SKM-1 treated with dmso at 0.1 percent for 144 hours (cell line): ENCODE data around the gene DCUN1D3.
A peak's percentile ranks its signal among the peaks of the same experiment; 100 is the strongest.
"Not testable (repeated sequence)": the region's sequence is repeated elsewhere in the genome, so short reads cannot be mapped to it uniquely, and the experiment has no call there.

Experiments used
- DNase-seq: peaks from one replicate; lab custom pipeline; 2025; ENCODE audit not compliant: unreplicated experiment; lab: John Stamatoyannopoulos, UW

DCUN1D3 gene, protein sequence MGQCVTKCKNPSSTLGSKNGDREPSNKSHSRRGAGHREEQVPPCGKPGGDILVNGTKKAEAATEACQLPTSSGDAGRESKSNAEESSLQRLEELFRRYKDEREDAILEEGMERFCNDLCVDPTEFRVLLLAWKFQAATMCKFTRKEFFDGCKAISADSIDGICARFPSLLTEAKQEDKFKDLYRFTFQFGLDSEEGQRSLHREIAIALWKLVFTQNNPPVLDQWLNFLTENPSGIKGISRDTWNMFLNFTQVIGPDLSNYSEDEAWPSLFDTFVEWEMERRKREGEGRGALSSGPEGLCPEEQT

DNA sequence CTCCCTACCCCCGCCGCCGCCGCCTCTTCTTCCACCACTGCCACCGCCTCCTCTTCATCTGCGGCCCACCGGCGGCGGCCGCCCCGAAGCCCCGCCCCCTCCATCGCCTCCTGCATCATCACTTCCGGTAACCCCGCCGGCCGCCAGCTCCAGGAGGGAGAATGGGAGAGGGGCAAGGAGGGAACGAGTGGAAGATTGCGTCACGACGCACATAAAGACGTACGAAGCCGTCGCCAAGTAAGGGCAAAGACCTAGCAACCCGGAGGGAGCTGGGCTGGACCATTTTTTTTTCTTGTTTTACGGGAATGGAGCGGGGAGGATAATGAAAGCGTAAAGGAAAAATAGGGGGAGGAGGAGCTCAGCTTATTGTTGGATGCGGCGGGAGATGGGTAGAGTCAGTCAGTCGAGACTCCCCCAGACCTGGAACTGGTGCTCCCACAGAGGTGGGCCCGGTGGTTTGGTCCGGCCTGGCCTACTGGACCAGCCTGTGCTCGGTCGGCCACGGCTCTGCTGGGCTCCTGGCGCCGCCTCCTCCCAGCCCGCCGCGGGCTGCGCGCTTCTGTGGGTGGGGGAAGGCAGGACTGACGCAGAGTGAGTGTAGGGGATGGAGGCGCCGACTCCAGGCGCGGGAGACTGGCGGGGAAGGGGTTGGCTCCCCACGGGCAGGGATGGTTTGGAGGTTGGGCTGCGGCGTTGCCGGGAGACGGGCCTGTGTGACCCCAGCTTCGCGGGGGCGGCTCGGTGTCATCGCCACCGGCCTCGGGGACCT lies at the start of gene DCUN1D3, which contains the start of gene LYRM1:
TSS of gene DCUN1D3 (minus strand) at position 60 of the 769 bp plus-strand sequence. CDS start 37,820 bp downstream, outside the sequence.
TSS of gene LYRM1 (plus strand) at position 473 of the 769 bp plus-strand sequence. CDS start 14,785 bp downstream, outside the sequence.
- DNase-seq = peak; percentile 94

DNA sequence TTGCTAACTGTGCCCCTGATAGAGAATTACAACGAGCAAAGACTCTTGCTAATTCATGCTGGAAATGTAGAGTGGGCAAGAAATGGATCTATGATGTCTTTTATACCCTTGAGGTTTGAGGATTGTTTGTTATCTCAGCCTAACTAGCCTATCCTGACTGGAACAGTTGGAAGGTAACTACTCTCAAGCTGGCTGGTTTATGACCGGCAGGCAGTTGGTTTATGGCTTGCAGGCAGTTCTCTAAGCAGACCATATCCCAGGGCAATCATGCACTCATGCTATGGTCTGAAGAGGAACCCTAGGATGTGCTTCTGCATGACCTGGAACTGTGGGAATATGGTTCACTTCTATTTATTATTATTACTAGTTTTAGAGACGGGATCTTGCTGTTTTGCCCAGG lies 49.5 kb upstream of the DCUN1D3 start:
- DNase-seq = no peak

DNA sequence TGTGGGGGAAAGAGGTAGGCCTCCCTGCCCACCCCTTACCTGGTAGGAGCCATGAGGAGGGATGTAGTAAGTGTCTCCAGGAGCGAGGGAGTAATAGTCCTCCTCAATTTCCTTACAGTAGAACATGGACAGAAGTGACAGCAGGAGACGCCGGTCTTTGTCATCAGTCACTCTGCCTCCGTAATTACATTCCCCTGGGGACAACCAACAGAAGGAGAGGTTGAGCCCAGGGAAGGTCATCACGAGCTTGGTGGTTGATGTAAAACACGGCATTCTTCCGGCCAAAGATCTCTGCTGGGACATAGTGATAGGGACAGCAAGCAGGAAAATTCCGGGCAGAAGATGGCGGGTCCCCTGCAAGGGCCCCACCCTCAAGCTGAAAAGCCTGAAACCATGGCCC lies 48.3 kb upstream of the DCUN1D3 start:
- DNase-seq = no peak

DNA sequence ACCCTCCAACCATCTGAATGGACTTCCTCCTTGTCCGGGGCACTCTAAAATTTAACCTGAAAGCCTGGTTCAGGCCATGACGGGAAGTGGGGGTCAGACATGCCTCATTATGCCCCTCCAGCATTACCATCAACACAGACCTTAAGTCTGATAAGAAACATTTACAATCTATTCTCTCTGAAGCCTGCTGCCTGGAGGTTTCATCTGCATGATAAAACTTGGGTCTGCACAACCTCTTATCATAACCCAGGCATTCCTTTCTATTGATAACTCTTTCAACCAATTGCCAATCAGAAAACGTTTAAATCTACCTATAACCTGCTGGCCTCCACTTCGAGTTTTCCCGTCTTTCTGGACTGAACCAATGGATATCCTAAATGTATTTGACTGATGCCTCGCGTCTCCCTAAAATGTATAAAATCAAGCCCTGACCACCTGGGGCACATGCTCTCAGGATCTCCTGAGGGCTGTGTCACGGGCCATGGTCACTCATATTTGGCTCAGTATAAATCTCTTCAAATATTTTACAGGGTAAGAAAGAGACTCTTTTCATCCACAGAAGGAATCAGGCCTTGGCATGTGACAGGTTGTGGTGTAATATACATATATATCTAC lies 46.0 kb upstream of the DCUN1D3 start:
- no peak for DNase-seq

DNA sequence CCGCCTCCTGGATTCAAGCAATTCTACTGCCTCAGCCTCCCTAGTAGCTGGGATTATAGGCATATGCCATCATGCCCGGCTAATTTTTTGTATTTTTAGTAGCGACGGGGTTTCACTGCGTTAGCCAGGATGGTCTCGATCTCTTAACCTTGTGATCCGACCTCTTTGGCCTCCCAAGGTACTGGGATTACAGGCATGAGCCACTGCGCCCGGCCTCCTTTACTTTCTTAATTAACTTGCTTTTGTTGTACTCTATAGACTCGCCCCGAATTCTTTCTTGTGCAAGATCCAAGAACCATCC lies 45.4 kb upstream of the DCUN1D3 start:
- not testable (repeated sequence) for DNase-seq

DNA sequence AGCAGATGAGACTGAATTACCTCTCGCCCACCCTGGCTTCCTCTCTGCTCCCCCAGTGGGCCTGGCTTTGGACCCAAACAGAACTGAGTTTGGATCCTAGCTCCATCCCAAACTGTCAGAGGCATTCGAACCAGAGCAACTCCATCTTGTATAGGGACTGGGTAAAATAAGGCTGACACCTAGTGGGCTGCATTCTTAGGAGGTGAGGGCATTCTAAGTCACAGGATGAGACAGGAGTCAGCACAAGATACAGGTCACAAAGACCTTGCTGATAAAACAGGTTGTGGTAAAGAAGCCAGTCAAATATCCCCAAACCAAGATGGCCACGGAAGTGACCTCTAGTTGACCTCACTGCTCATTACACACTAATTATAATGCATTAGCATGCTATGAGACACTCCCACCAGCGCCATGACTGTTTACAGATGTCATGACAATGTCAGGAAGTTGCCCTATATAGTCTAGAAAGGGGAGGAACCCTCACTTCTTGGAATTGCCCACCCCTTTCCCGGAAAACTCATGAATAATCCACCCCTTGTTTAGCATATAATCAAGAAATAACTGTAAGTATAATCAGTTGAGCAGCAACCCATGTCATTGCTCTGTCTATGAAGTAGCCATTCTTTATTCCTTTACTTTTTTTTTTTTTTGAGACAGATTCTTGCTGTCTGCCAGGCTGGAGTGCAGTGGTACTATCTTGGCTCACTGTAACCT lies 44.9 kb upstream of the DCUN1D3 start:
- no peak for DNase-seq

DNA sequence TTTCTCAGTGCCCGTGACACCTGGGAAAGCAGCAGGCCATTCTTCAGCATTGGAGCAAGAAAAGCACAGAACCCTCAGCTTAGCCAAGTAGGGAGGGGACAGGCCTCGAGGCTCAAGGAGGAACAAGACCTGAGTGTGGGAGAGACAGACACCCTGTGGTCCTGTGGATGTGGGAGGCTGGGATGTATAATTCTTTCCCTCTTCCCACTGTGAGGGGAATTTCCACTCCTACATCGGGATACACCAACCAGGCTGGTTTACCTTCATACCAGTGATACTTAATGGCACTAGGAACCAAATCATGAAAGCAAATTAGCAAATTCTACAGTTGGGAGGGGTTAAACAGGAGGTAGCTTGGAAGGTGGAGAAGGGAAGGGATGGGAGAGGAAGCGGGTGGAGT lies 42.1 kb upstream of the DCUN1D3 start:
- no peak for DNase-seq

DNA sequence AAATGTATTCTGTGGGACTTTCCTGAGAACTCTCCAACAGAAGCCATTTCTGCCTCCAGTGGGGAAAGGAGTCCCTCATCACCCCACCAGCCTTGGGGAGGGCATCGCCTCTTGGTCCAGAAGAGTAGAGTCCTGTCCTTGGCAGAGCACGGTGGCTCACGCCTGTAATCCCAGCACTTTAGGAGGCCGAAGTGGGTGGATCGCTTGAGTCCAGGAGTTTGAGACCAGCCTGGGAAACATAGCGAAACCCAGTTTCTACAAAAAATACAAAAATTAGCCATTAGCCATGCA lies 41.4 kb upstream of the DCUN1D3 start:
- no peak for DNase-seq

DNA sequence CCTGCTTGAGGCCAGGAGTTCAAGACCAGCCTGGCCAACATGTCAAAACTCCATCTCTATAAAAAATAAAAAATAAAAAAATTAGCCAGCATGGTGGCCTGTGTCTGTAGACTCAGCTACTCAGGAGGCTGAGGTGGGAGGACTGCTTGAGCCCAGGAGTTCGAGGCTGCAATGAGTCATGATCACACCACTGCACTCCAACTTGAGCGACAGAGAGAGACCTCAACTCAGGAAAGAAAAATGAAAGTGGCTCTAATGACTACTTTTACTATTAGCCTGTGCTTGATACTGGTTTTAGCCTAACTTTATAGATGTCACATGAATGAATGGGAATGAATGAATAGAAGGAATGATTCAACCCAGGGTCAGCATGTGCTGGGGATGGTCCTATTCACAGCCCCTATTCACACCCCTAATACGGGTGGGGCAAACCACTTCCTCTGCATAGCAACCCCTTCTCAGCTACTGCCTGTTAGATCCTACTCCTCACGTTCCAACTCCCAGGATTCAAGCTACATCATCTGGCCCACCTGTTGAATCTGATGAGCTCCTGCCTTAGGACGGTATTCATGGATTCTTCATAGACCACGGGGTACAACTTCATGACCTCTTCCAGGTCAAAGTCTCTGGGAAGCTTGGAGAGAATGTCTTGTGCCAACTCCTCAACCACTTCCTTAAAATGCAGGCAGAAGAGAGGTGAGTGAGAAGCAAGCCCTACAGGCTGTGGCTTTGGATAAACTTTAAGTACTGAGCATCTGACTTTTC lies 40.9 kb upstream of the DCUN1D3 start:
- peak; percentile 68 for DNase-seq

DNA sequence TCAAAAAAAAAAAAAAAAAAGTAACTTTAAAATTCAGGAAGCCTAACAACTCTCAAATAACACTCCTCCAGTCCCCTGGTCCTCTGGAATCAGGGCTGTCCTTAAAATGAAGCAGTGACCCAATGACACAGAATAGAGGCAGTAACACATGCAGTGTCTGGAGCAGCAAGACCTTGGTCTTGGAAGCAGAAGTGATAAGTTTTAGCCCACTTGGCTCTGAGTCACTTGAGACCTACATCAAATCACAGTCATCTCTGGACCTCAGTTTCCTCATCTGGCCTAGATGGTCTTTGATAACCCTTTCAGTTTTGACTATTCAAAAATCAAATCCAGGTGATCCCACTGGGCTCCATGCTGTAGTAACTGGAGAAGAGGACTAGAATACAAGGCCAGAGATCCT lies 39.5 kb upstream of the DCUN1D3 start:
- no peak for DNase-seq

DNA sequence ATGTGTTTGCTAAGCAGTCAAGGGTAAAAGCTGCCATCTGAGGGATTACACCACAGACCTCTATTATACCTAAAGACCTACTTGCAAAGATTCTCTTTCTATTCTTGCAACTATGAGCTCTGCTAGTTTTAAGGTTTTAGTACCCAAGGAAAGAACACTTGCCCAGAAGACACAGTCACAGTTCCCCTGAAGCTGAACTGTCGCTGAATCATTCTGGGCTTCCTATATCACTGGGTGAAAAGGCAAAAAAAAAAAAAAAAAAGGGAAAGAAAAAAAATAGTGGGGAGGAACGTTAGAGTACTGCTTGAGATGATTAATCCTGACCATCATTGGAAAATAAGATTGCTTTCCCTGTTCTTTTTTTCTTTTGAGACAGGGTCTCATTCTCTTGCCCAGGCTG lies 38.3 kb upstream of the DCUN1D3 start:
- no peak for DNase-seq

DNA sequence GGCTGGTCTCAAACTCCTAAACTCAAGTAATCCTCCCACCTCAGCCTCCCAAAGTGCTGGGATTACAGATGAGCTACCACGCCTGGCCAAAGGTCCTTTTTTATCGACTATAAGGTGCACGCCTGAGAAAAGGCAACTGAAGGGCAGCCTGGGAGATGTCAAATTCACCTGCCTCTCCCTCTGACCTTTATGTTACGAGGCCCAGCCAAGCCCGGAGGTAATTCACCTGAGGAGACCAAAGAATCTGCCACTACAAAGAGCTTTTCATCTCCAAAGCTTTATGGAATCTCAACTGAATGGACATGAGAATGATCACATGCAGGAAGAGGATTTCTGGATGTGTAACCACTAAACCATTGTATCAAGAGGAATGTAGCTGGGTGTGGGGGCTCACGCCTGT lies 37.6 kb upstream of the DCUN1D3 start:
- no peak for DNase-seq

DNA sequence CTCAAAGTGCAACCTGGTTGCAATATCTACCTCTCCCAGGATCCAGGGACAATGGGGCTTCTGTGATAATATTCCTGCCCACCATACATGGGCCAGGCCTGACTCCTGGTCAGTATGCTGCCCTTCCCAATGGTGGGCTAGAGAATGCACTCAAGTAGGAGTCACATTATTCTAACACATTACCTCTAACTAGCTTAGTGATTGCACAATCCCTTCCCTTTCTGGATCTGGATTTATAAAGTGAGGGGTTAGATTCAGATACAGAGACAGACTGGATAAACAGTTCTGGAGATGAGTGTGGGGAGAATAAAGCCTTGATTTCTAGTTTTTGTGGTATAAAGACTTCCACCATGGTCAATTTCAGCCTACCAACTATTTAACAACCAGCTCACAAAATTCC lies 33.4 kb upstream of the DCUN1D3 start:
- no peak for DNase-seq

DNA sequence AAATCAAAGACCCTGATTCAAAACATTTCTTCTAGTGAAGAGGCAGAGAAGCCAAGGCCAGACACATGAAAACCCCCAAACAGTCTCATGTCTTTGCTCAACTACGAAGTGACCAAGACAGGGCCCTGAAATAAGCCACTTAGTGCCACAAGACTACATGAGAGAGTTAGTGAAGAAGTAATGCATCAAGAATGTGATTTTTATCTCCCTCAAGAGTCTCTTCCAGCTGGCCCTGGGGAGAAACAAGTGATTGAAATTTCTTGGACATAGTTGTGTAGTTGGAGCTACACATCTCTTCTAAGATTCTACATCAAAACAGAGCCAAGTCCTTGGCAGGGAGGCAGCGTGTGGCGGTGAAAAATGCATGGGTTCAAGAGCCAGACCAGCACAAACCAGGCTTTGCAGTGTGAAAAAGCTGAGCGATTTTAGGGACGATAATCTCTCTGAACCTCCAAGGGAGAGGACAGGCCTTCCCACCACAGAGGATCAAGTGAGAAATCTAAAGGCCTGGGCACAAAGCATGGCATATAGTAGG lies 31.0 kb upstream of the DCUN1D3 start:
- no peak for DNase-seq

DNA sequence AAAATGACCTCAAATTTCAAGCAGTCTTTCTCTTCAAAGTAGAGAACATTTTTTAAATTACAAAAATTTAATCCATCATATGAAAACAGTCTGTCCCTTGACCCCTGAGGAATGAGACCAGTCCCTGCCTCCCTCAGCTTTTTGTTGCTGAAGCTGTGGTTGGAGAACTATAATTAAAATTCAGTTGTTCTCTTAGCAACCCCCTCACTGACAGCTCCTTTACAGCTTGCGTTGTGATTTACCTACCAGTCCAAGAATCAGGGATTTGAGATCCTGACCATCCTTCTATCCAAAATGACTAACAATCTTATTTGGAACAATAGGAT lies 30.2 kb upstream of the DCUN1D3 start:
- DNase-seq = no peak

DNA sequence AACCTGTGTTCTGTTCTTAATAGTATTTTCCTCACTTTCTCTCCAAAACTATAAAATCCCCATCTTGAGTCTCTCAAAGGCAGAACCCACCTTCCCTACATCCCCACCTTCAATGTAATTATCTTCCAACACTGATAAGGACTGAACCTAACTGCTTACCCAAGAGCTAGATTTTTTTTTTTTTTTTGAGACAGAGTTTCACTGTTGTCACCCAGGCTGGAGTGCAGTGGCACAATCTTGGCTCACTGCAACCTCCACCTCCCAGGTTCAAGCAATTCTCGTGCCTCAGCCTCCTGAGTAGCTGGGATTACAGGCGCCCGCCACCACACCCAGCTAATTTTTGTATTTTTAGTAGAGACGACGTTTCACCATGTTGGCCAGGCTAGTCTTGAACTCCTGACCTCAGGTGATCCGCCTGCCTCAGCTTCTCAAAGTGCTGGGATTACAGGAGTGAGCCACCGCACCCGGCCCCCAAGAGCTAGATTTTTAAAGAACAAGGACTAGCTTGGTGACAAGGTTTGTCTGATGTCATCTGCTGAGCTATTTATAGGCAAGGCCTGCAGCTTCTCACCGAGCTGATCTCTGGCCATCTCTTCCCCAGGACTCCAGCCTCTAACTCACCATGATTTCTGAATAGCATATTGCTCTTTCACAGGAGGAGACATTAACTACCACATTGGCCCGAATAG lies 29.7 kb upstream of the DCUN1D3 start:
- not testable (repeated sequence) for DNase-seq

DNA sequence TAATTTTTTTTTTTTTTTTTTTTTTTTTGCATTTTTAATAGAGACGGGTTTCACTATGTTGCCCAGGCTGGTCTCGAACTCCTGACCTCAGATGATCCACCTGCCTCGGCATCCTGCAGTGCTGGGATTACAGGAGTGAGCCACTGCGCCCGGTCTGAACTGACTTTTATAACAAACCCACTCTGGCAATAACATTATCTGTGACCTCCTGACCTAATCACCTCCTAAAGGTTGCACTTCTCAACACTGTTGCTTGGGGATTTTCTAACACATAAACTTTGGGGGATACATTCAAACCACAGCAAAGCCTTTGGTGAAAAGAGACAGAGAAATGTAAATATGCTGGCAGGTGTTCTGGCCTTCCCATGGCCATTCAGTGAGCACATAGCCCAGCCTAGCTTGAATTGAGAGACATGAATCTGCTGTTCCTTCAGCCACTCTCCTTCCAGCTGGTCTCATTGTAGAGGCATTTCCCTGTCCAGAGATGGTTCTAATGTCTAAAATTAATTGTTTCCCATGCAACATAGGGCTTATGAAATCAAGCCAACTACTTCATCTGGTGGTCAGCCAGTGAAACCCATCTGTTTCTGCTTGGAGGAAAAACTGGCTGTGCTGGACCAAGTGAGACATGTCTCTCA lies 28.7 kb upstream of the DCUN1D3 start:
- no peak for DNase-seq

DNA sequence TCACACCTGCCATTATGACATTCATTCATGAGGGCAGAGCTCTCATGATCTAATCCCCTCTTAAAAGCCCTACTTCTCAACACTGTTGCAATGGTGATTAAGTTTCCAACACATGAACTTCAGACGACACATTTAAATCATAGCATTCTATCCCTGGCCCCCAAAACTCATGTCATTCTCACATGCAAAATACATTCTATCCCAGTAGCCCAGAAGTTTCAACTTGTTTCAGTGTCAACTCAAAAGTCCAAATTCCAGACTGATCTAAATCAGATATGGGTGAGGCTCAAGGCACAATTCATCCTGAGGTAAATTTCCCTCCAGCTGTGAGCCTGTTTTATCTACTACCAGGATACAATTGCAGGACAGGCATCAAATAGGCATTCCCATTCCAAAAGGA lies 25.6 kb upstream of the DCUN1D3 start:
- no peak for DNase-seq

DNA sequence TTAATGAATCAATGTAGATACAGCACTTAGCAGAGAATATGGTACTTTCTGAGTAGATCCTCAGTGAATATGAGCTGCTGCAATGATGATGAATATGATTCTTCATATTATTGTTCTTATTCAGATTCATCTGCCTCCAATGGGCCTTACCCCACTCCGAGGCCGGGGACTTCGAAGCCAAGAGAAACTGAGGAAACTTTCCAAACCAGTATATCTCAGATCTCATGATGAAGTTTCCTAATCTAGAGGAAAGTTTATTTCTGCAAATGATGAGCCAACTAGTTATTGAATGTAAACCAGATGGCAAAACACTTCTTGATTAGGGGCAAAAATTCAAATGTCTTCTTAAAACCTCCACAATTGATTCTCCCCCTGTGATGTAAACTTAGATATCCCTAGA lies 23.7 kb upstream of the DCUN1D3 start:
- DNase-seq = no peak

DNA sequence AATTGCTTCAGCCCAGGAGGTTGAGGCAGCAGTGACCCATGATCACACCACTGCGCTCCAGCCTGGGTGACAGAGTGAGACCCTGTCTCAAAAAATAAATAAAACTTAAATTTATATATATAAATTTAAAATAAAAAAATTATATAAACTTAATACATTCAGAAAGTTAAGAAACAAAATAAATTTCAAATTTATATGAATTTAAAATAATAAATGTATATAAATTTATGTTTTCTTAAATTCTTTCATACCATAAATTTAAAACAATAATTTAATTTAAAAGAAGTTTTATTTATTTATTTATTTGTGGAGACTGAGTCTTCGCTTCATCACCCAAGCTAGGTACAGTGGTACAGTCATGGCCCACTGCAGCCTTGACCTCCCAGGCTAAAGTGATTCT lies 20.6 kb upstream of the DCUN1D3 start:
- no peak for DNase-seq
